Measurements from ENCODE around the gene RHOC.

The RHOC gene

DNA sequence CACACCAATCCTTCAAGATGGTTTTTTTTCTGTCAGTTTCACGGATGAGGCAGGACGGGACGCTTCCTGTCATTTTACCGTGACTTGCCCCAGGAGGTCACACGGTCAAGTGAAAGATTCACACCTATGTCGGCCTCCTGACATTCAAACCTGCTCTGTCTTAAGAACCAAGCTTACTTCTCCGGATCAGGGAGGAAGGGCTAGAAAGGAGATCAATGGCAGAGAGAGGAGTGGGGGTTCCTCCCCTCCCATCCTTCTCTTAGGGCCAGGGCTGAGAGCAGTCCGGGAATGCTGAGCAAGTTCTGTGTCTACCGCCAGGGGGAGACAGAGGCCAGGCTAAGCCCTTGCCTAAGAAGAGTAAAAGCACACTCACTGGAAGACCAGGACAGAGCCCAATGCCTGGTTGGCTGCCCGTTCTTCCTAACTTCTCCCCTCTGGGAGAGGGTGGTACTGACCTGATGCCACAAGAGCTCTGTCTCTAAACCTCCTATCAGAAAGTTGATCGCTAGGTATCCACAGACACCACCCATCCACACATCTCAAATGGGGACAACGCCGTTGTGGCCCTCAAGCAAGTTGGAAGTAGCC, 9.3 kb upstream of the RHOC start:
- DNase-seq, result peak; percentile 81

DNA sequence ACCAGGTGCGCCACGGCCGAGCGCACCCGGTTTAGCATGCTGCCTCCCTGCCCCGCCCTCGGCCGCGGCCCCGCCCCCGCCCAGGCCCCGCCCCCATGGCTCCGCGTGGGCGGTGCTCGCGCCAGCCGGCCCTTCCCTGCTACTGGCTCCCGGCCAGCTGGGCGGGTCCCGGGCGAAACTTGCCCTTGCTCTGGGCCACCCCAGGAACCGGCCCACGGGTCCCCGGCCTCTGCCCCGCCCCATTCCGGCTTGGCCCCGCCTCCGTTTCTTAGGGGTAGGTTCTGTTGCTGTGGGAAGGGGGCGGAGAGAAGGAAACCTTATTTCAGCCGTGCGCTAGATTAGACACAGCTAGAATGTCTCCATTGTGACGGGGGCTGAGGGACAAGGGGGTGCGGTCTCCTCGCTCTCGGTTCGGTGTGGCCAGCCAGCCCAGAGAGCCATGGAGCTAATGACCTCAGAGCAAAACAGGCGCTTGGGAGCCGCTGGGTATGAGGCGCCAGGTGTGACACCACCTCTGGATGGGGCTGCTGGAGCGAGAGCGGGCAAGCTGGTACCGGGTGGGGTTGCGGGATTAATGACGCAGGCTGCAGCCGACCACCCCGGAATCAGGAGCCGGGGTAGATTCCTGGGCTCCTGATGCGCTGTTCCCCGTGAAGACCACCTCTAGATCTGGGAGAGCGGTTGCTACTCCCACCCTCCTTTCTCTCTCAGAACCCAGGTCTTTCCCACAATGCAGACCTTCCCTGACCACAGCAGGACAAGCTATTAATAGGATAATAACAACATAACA, 8.5 kb upstream of the RHOC start, which contains the start of gene PPM1J:
Gene PPM1J, minus strand, starts transcription at position 69 of the 790 bp plus-strand sequence. Its CDS starts 31 bp downstream, at position 38.
- DNase-seq, result peak; percentile 99

DNA sequence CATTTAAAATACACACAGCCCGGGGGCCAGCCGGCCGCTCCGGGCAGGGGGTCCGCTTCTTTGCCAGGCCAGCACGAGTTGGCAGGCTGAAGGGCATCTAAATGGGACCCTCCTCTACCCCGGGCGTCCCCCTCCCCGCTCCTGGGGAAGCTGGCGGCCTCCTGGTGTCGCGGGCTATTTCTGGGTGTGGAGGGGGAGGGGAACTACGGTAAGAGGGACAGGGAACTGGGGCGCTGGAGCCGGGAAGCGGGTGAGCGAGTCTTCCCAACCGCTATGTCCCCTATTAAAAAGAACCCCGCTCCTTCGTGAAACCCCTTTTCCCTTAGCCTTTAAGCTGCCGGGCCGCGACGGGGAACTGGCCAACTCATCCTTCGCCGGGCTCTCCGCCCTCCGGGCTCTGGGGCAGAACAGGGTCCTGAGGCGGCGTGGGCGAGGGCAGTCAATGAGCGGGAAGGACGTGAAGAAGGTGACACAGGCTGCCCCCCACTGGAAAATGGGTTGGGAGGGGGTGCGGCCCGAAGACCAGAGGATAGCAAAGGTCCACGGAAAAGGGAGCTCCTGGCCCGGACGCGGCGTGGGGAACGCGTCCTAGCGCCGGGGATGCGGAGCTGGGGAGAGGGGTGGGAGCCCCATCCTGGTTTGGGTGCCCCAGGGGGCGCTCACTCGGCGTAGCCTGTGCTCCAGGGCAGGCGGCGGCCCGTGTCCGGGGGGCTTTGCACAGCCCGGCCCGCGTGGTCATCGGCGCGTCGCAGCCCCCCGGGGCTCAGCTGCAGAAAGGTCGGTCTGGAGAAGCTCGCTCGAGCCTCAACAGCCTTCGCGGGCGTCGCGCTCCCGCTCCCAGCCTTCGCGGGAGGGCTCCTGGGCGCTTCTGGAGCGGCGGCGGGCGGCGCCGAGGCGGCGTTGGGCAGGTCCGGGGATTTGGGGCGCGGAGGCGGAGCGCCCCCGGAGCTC, 7.7 kb upstream of the RHOC start:
- DNase-seq, result peak; percentile 10

DNA sequence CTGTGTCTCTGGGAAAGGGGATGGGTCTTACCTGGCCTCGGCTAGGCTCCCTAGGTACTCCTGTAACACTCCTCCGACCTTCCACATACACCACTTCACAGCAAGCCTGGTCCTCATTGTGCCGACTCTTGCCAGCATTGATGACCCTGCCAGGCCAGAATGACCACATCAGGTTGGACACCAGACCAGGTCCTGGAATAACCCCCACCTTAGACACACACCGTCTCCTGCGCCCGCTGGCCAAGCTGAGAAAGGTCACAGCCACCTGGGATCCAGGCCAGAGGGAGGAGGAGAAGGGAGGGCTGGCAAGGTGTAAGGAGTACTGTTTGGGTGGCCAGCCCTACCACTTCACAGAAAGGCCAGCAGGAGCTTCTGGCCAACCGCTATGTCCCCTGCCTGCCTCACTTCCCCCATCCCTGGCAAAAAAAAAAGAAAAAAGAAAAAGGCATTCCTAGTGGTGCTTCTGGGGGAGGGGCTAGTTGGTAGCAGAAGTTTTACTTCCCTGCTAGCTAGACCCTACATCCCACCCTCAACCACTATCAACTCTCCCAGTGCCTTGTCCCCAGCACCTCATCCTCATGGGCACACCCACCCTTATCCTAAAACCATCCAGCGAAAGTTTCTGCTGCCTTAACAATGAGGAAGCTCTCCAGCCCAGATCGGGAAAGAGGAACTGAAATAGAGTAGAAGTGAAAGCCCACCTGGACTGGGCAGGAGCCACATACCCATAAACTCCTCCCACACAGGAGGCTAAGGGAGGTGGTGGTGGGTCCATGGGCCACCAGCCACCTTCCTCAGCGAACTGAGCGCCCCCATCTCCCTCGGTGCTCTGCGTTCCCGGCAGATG, 6.8 kb upstream of the RHOC start:
- DNase-seq, result no peak

DNA sequence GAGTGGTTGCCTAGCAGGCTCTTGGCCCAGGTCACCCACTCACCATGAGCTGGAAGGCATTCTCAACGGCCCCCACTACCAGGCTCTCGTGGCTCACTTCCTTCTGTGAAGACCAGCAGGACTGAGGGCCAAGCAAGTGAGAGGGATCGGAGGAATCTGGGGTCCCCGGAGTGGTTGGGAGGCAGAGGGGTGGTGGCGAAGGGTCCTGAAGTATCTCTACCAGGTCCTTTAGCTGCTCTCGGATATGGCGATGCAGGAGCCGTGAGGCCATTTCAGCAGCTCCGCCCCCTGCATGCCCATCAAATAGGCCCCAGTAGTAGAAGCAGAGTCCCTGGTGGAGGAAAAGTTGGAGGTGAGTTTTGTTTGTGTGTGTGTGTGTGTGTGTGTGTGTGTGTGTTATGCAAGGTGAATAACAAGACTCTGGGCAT, 5.8 kb upstream of the RHOC start:
- DNase-seq, result no peak

DNA sequence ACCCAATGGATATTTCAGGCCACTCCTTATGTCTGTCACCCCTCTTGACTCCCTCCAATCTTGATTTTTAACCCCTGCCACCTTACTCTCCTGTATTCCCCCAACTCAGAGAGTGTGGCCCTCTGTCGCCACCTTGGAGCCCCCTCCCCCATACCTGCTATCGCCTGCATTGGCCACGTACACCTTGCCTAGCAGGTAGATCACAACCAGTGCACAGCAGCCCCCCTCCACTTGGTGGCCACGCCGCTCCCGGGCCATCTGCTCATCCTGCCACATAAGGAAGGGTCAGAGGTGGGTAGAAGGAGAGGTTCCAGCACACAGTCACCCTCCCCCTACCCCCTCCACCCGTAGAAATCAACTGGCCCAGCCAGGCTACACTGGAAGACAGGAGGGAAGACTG, 5.3 kb upstream of the RHOC start:
- no peak for DNase-seq

DNA sequence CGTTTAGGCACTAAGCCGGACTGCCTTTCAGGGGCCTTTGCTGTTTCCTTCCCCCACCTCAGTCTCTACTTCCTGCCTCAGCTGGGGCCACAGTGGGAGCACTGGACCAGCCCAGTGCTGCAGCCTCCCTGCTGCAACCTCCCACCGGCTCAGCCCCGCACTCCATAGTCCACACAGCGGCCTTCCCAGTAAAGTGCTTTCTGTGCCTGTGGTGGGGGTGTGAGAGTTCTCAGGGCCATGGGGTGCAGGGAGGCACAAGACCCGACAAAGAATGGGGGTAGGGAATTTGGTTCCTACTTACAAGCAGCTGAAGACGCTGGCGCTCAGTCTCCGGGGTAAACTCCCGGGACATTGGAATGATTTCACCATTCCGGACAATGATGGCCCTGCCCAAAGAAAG, 4.7 kb upstream of the RHOC start:
- no peak for DNase-seq

DNA sequence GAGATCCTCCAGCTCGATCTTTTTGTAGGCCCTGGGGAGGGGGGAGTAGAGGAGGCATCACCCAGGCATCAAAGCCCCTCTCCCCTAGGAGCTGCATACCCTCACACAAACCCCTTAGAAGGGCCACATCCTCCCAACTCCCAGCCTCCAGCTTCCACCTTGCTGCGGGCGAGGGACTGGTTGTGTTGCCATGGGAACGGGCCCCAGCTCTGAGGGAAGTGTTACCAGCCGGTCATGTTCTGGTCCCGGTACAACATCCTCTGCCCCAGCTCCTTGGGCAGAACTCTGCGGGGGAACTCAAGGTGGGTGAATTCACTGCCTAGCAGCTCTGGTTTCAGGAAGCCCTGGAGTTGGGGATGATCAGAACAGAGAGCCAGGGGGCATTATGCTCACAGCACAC, 4.1 kb upstream of the RHOC start:
- no peak for DNase-seq

DNA sequence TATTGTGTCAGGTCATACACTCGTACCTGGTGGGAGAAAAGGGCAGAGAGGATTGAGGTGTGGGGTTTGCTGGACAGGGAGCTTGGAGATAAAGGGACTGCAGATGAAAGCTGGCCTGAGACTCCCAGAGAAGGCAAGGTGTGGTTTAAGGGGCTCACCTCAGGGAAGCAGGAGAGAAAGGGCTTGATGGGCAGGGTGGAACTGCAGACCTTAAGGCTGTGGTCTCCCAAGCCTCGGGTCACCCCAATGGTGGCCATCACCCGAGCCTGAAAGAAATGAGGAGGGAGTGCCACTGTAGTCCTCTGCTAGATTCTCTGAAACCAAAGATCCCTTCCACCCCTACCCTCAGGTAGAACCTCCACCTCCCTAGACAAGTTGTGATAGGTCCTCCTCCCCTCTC, 3.7 kb upstream of the RHOC start:
- DNase-seq, result no peak

DNA sequence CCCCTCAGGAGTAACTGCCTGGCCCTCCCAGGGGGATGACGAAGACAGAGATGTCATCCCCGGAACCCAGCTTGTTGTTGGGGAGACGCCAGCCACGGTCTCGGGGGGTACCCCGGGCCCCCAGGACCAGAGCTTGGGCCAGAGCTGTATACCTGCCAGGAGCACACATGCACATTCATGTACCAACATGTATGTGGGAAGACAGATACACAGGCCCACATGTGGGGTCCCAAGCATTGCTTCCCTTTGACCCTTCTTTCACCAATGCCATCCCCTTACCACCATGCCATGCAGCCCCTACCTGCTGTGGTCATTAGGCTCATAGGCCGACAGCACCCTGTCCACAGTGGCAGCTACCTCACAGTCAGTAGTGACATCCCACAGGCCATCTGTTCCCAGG, 3.2 kb upstream of the RHOC start:
- no peak for DNase-seq

DNA sequence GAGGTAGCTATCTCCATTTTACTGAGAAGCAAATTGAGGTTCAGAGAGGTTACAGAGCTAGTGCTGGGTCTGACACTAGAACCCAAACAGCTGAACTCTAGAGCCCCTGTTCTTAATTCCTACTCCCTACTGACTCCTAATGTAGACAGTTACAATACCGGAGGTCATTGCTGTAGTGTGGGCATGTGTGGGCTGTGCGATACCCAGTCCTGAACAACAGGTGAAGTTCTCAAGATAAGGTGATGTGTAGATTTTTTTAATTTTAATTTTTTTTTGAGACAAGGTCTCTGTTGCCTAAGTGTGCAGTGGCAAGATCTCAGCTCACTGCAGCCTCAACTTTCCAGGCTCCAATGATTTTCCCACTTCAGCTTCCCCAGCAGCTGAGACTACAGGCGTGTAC, 1.6 kb upstream of the RHOC start:
- no peak for DNase-seq

DNA sequence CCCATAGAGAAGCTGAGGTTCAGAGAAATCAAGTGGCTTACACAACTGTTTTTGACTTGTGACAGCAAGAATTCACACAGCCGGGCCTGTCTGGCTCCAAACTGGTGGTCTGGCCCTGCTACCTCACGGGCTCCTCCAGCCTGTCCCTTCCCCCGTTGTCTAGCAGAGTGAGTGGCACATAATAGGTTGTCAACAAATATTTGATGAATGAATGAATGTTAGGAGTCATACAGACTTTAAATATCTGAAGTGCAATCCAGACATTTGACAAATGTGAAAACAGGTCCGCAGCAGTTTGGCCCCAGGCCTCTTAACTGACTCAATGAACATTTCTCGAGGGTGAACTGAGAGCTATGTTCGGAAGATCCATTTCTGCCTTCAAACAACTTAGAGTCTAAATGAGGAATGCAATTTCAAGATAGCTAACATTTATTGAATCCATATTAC, 1.1 kb upstream of the RHOC start:
- no peak for DNase-seq

DNA sequence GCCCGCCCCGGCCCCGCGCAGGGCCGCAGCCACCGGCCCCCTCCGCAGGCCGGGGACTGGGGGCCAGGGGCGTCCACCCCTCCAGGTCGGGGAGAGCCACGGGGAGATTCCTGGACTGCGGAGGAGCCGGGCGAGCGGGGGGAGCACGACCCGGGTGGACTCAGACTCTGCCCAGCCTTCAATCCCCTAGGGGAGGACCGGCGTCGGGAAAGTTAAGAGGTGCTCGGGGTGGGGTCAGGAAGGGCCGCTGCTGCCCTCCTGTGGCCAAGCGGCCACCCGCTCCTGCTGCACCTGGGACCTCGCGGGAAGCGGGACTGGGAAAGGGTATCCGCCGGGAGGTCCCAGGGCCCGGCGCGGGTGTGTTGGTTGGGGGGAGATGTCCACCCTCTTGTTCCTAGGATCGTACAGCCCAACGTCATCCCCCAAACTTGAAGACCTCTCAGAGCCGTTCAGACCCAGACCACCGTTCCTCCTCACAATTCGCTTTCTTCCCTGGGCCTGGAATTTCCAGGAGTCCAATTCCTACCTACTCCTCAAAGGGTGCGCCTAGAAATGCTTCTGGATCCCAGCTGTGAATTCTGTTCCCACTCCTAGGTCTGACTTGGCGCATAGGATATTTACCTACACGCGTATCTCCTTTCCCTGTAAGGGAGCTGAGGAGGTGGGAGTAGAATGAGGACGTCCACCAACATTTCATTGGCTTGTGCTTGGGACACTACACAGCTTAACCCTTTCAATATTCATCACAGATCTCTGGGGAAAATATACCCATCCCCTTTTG, 484 bp upstream of the RHOC start:
- peak; percentile 63 for DNase-seq

DNA sequence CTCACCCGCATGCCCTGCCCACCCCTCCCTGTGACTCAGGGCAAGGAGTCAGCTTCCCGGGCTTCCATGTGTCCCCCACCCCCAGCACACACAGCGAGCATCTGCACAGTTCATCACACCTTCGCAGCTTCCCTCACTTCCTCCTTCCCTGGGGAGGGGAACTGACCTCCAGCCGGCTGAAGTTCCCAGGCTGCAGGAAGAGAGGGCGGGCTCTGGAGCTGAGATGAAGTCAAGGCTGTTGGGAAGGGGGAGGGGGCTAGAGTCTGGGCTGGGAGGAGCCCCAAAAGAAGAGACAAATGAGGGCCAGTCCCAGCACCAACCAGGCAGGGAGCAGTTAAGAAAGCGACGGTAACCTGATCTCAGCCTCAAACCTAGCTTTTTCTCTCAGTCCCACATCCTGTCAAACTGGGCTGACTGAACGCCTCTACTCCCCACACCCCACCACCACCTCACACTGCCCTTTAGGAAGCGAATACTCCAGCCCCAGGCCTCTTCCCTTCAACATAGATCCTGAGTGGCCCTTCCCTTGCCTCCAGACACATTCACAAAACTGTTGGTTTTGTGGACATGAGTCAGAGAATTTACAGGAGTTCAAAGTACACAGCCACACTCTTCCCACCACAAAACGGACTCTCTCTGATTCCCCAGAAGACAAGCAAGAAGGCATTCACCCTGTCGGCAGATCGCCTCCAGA, 1.8 kb downstream of the RHOC start:
- DNase-seq, result peak; percentile 66

DNA sequence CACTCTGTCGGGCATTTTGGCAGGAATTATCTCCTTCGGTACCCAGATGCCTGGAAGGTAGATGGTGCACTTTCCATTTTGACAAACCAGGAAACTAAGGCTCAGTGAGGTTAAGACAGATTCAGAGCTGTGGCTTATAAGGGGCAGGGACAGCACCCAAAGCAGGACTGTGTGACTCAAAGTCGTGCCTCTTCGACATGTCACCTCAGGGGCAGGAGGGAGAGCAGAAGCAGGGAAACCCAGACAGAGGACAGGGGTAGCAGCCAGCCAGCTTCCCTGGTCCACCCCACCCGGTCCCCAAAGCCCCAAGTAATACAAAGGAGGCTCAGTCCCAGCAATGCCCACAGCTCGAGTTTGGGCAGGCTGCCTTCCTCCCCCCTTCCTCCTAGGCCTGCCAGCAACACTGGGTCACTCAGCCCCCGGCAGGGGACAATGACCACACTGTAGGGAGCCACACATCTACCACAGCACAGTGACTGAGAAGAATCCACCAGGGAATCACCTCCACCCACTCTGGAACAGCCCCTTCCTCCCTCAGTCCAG, 2.5 kb downstream of the RHOC start:
- DNase-seq, result no peak

DNA sequence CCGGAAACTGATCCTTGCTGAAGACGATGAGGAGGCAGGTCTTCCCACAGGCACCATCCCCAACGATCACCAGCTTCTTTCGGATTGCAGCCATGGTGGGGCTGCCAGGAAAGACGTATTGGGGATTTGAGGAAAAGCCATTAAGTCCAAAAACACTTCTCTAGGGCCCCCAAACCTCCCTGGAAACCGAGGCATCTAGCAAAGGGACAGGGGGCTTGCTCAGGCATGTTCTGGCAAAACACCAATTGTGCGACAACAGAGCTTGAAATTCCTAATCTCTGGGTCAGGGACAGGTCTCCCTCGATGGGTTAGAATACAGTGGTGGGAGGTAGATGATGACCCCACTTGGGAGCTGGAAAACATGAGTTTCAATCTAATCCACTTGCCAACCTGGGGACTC, 3.2 kb downstream of the RHOC start:
- no peak for DNase-seq

DNA sequence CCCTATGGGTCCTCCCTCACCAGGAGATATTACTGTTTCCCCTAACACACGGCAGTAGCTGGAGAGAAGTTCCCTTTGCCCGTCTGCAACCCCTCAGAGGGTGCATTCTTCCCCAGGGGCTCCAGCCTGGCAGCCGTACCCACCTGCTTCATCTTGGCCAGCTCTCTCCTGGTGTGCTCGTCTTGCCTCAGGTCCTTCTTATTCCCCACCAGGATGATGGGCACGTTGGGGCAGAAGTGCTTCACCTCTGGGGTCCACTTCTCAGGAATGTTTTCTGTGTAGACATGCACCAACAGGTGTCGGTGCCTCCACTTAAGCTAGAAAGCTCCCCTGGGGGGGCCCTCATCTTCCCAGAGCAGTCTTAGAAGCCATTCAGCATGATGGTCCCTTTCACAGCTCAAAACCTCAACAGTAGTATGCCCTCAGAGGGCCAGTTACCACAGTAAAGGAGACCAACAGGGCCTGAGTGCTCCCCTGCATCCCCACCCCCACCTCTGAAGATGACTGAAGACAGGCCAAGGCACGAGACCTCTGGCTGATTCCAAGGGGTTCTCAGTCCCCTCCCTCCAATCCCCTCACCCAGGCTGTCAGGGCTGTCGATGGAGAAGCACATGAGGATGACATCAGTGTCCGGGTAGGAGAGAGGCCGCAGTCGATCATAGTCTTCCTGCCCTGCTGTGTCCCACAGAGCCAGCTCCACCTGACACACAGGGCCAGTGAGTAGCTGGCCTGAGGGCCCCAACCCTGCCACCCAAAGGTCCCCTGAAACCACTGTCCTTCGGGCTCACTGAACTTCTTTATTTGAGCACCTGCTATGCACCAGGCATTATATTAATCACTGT, 4.3 kb downstream of the RHOC start:
- no peak for DNase-seq

DNA sequence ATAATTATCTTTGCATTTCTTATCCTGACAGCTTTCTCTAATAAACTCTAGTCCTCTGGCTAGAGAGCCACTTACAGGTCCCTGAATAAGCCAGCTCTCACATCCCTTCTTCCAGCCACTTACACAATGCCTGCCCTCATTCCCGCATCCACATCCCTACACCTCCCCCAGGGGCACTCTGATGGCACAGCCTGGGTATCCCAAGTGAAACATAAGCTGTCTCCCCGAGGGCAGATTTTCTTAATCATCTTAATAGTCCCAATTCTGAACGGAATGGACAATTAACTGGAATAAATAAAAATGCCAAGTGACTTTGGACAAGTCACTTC, 4.9 kb downstream of the RHOC start:
- DNase-seq, result no peak

DNA sequence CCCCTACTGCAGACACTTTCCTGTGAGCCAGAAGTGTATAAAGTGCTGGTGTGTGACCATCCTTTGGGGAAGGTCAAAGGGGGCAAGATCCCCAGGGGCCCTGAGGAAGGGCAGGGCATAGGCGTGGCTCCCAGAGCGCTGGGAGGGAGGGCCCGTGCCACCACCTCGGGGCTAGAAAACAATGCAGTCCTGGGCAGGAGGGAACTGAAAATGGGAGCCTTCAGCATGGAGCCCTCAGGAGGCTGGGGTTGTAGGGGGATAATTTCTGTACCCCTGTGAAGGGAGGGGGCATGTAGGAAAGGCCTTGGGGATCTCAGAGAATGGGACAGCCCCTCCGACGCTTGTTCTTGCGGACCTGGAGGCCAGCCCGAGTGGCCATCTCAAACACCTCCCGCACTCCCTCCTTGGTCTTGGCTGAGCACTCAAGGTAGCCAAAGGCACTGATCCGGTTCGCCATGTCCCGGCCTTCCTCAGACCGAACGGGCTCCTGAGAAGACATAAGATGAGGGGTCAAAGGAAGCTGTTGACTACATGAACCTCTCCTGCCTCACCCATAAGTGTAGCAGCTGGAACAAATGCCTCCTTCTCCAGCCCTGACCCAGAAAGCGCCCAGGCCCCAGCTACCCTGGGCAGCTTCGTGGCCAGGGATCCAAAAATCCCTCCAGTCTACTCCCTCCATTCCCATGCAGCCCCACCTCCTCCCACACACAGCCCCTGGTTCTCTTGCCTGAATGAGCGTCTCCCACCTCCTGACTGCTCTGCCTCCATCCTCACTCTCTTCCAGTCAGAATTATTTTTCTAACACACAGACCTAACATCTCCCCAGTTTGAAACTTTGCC, 5.5 kb downstream of the RHOC start:
- no peak for DNase-seq

Data from CD4-positive, alpha-beta T cell treated with Interleukin-21 for 1 hour (primary cell).